ELF-1 (cell line): ENCODE results near the gene ARHGAP18.
A peak's percentile ranks its signal among the peaks of the same experiment; 100 is the strongest.

Experiments used
- DNase-seq: peaks from one replicate; pipeline ENCODE4 v3.0.0-alpha.2; 2016; ENCODE audit warnings: low read depth, low spot score

ARHGAP18 gene

GRCh38 chr6:129617986-129618385, 92.0 kb downstream of the ARHGAP18 start:
- DNase-seq: no peak

DNA sequence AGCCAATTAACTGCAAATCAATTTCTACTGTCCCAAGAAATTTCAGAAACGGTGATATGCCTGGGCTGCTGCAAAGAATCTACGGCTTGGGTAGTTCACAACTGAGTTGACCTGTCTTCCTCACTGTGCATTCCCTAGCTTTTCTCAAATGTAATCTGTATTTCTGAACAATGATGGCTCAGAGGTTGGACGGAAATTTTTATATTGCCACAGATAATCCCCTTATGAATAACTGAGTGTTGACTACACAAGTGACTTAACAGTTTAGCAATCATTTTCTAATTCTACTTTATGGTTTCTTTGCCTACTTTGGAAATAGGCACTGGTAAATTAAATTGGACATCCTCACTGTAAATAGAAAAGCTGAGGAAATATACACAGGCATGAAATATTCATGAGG, 94.5 kb downstream of the ARHGAP18 start:
- no peak for DNase-seq

GRCh38 chr6:129615020-129615419, 95.0 kb downstream of the ARHGAP18 start:
- DNase-seq: no peak

GRCh38 chr6:129614464-129614863, 95.5 kb downstream of the ARHGAP18 start:
- DNase-seq: no peak

DNA sequence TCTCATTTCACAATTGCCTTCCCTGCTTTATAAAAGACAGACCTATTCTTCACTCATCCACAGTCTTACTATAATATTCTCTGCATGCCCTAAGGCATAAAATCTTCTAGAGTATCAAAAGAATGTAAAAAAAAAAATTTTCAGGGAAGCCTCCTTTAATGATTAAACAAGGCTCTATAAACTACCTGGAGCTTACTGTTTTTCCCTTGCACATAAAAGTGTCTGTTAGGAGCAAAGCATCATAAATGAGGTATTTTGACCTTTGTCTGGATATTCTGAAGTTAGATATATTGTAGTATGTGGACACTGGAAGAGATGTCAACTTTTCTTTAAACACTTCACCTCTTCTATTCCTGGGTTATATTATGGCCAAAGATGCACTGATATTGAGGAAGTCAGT, 97.5 kb downstream of the ARHGAP18 start:
- no peak for DNase-seq

DNA sequence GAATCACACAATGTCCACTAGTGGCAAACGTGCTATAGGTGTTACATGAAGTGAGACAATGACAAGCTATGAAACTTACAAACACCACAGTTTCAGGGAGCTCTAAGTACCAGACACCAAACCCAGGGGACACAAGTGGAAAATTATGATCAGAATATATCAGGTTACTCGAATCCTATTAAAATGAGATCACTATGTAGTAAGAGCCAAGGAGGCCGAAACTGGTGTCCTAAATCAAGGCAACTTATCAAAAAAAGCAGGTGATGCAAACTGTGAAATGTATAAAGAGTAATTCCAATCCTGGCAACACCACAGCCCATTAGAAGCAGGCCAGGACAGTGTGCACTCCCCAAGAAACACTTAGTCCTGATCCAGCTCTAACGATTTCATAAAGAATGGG, 100.3 kb downstream of the ARHGAP18 start:
- no peak for DNase-seq

DNA sequence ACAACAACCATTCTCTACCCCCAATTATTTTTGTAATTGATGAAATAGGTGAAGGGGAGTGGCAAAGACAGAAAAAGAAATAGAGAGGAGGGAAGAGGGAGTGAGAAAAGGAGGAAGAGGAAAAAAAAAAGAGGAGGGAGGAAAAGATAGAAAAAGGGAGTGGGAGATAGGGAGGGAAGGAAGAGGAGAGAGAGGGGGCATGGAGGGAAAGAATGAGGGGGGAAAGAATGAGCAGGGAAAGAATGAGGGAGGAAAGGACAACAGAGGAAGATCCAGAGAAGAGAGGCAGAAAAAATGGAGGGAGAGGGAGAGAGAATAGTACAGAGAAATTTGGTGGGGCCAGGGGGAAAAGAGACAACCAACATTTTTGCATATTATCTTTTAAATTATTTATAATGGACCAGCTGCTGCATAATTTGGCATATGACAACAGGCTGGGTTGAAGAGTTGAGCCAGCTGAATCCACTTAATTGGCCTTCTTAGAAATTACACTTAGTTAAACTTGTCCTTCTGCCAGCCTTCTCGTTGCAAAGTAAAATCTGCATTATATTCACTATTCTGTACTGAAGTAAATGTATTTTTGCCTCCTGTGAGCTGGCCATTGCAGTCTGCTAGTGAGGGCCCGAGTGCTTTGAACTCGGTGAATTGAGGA, 101.0 kb downstream of the ARHGAP18 start:
- DNase-seq: no peak

DNA sequence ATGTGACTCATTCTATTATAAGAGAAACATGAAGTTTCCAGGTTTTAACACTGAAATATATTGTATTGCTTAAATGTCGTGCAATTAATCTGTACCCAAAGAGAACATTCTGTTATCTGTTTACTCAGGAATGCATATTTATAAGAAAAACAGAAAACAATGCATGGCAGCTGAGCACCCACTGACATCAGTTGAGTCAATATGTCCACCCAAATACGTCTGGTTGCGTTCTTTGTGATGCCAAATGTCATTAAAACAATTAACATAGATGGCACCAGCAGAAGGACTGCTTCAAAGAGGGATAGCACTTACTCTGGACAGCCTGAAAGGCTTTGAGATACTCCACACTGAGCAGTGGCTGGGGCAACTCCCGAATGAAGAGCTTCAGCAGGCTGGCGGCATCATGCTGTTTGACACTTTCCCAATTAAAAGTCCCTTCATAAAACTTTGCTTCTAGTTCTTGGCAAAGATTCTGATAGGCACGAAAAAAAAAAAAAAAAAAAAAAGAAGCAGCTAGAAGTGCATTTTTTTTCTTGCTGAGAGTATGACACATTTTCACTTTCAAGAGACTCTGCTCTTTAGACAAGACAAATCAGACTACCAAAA, 102.3 kb downstream of the ARHGAP18 start:
- no peak for DNase-seq

DNA sequence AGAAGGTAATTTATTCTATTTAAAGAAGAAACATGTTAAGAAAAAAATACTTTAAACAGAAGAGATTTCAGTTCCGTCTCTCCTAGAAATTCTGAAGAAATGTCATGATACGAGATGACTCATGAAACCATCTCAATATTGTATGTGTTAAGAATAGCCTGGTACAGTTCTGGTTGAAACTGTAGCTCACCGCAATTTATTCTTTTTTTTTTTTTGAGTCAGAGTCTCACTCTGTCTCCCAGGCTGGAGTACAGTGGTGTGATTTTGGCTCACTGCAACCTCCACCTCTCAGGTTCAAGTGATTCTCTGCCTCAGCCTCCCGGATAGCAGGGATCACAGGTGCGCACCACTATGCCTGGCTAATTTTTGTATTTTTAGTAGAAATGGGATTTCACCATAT, 103.3 kb downstream of the ARHGAP18 start:
- DNase-seq: no peak

- no peak for DNase-seq
These were observed 104.0 kb downstream of the ARHGAP18 start for GRCh38 chr6:129605967-129606366.

DNA sequence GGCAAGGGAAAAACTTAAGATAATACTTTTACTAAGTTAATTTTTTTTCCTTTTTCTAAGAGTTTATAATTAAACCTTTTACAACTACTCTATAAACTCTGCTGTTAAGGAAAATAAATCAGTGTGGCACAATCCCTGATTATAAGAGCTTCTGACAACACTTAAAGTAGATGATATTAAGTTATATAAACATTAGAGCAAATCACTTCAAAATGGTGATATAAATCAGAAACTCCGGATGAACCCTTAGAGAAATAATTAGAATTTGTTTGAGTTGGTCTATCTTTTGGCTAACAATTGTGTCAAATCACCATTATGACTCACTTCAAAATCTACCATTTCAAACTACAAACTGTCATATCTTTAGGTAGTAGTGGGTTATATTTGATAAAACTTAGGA, 104.9 kb downstream of the ARHGAP18 start:
- DNase-seq: no peak

- DNase-seq: no peak
These were observed 105.7 kb downstream of the ARHGAP18 start for GRCh38 chr6:129604321-129604720.

DNA sequence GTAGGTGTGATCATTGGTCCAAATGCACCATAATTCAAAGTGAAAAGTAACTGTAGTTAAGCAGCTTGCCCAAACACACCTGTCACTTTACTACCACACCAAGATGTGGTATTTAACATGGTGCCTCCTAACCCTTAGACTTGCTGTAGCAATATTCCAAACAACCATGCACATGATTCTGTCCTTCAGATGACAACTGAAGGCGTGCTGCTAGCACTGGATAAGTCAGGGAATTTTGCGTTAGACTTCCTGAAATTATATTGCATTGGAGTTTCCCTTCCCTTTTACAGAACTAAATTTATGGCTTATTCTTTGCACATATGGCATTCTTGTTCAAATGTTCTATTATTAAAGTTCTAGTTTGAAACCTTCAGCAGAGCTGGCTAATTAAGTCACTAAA, 106.2 kb downstream of the ARHGAP18 start:
- DNase-seq: no peak

GRCh38 chr6:129601323-129601722, 108.7 kb downstream of the ARHGAP18 start:
- DNase-seq: no peak

GRCh38 chr6:129599467-129599866, 110.5 kb downstream of the ARHGAP18 start:
- no peak for DNase-seq

DNA sequence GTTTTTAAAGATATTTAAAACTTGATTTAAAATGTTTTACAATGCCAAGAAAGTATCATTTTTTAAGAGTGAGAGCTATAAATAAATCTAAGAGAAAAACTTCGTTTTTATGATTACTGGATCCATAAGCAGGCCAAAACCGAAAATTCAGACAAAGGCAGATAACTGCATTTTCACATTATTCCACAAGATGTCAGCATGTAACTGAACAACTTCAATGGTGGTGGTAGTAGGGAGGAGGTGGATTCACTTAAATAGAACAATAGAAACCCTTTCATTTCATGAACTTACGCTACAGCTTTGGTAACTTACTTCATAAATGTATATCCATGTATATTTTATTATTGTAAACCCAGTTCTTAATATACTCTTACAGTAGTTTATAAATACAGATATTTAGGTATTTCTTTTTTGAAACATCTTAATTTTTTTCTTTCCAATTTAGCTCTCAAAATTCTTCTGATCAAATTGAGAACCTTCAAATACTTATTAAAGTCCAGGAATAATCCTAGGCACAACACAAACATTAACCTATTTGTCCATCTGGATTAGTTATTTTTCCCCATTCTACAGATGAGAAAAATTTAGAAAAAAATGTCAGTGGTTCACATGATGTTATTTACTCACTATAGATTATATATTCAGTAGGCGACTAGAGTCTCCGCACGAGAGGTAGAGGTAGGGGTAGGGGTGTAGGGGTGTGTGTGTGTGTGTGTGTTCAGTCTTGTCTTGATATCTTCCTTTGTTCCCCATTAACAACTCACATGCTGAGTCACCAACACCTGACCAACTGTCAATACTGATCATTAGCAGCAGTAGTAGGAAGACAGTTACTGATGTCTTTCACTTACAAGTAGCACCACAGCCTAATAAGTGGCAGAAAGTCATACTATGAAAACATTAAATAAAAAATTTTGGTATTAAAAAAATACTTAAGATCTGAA, 111.5 kb downstream of the ARHGAP18 start:
- peak; percentile 33 for DNase-seq

DNA sequence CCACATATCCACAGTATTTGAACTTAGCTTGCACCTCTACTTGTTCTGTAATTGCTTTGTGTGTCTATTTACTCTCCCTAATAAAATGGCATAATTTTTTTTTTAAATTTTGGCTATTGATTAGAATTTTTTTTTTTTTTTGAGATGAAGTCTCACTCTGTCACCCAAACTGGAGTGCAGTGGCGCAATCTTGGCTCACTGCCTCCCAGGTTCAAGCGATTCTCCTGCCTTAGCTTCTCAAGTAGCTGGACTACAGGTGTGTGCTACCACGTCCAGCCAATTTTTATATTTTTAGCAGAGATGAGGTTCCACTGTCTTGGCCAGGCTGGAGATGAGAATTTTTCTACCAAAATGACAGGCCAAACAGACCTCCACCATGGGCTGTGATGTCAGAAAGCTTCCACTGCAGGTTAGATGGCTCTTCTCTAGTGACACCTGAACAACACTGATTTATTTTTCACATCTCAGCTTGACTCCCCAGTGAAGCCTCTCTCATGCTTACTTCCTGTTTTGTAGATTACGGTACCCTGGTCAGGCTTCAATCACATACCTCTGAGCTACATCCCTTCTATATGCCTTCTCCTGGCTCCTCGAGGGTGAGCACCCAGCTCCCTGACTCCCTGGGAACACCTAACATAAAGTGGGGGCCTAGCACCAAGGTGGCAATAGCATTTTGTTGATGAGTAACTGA, 112.8 kb downstream of the ARHGAP18 start:
- no peak for DNase-seq

DNA sequence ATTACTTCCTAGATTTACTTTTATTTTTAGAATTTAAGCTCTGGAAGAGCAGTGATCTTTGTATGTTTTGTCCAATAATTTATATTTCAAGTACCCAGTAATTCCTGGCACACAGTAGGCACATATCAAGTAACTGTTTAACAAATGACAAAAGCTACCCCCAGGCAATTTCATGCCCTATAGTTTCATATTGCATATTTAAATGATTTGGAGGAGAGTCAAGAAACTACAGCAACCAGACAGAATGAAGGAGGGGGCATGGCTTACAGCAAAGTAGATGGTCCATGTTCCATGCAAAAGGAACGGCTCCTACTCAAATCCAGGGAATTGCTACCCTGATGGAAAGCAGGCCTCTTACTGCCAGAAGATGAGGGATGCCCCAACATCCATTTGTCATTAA, 113.5 kb downstream of the ARHGAP18 start:
- no peak for DNase-seq

GRCh38 chr6:129593233-129593564, 116.8 kb downstream of the ARHGAP18 start:
- DNase-seq: no peak

- DNase-seq: no peak
These were observed 117.3 kb downstream of the ARHGAP18 start for GRCh38 chr6:129592516-129593232.

DNA sequence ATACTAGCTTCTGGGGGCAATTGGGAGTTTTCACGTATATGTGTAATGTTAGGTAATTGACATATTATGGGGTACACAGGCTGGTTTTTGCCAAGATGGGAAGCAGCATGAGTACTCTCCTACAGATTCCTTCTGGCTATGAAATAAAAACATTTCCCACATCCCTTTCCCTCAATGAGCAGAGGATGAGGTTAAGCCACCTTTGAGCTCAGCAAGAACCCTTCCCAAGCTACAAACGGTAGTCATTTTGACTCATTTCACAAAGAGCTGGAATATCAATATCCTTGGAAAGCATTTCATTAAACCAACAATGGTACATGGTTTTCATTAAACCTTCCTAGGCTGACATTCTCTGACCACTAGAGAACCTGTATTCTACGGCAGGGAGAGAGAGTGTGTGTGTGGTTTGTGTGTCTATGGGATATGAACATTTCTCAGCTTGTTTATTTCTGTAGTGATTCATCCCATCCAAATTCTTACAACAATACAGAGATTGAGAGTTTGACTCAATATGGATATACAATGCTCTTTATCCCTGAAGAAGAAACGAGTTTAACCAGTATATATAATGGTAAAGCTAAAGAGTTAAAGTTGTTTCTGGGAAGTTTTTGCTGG, 119.5 kb downstream of the ARHGAP18 start:
- DNase-seq: no peak
